Tibial artery (tissue), 4 donors: ENCODE results near the gene SMIM32.

Experiments
- DNase-seq, 2 donors: peaks; one replicate each; pipeline ENCODE4 v3.0.0-alpha.2; 2019
- H3K27ac ChIP-seq, 2 donors: fragments of 200-600 bp; sonication (generic) in 1 of 2; 1 replicate in 1 of 2; 2 replicates in 1 of 2; pipeline ENCODE4 v1.5.1; 2018 to 2019; ENCODE audit warnings: mild to moderate bottlenecking in 1 of 2
- H3K27me3 ChIP-seq, 2 donors: fragments of 200-600 bp; sonication (generic) in 1 of 2; one replicate each; pipeline versions ENCODE4 v1.5.1 to v1.6.0; 2016 to 2019
- H3K36me3 ChIP-seq, 3 donors: fragments of 200-600 bp; sonication (generic) in 2 of 3; one replicate each; pipeline ENCODE4 v1.5.1; 2016 to 2019; ENCODE audit warnings: mild to moderate bottlenecking in 2 of 3
- H3K4me1 ChIP-seq, 4 donors: fragments of 200-600 bp; sonication (generic) in 2 of 4; 1 replicate in 3 of 4; 2 replicates in 1 of 4; pipeline ENCODE4 v1.5.1; 2016 to 2019
- H3K4me3 ChIP-seq, 2 donors: fragments of 200-600 bp; sonication (generic) in 1 of 2; 1 replicate in 1 of 2; 2 replicates in 1 of 2; pipeline ENCODE4 v1.5.1; 2018 to 2019; ENCODE audit warnings: mild to moderate bottlenecking in 2 of 2
- H3K9me3 ChIP-seq, 3 donors: fragments of 200-600 bp; sonication (generic) in 1 of 3; one replicate each; pipeline ENCODE4 v1.5.1; 2016 to 2019
- intact Hi-C: fragments of 100-400 bp; cut with DNase I; formaldehyde crosslinking; loops from one replicate; pipeline ENCODE4 v1.15.0; 2023; ENCODE audit warnings: low total_unique reads
- TF ChIP-seq, protein P1 (sequence below), 2 experiments: fragments of 200-600 bp in 1 of 2; fragments of 450-650 bp in 1 of 2; IDR thresholded peaks; one replicate each; pipeline ENCODE4 v1.5.1; 2017 to 2019; ENCODE audit warnings: antibody characterized with exemption in 2 of 2, mild to moderate bottlenecking in 1 of 2, moderate library complexity in 1 of 2

SMIM32 gene

DNA sequence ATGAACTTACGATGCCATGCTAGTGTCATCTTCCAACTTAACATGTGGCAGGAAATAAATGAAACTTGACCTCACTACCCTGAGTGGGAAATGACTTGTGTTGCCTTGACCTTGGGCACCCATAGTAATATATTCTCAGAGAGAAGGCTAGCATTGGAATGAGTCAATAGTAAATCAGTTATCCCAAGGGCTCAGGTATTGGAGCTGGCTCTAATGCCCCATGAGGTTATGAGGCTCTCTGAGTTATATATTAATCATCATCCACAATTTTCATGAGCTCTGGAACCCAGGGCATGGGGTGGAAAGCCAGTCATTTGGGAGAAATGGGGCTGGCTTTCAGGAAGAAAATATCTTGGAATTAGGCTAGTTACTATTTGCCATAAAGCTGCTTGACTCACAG, 42.4 kb upstream of the SMIM32 start:
- no peaks in the 10 kb centered on the region for H3K9me3 ChIP-seq
- no peak for DNase-seq
- TF ChIP-seq, protein P1, sequence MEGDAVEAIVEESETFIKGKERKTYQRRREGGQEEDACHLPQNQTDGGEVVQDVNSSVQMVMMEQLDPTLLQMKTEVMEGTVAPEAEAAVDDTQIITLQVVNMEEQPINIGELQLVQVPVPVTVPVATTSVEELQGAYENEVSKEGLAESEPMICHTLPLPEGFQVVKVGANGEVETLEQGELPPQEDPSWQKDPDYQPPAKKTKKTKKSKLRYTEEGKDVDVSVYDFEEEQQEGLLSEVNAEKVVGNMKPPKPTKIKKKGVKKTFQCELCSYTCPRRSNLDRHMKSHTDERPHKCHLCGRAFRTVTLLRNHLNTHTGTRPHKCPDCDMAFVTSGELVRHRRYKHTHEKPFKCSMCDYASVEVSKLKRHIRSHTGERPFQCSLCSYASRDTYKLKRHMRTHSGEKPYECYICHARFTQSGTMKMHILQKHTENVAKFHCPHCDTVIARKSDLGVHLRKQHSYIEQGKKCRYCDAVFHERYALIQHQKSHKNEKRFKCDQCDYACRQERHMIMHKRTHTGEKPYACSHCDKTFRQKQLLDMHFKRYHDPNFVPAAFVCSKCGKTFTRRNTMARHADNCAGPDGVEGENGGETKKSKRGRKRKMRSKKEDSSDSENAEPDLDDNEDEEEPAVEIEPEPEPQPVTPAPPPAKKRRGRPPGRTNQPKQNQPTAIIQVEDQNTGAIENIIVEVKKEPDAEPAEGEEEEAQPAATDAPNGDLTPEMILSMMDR (IDR thresholded peaks at IDR 0.05): no peak

DNA sequence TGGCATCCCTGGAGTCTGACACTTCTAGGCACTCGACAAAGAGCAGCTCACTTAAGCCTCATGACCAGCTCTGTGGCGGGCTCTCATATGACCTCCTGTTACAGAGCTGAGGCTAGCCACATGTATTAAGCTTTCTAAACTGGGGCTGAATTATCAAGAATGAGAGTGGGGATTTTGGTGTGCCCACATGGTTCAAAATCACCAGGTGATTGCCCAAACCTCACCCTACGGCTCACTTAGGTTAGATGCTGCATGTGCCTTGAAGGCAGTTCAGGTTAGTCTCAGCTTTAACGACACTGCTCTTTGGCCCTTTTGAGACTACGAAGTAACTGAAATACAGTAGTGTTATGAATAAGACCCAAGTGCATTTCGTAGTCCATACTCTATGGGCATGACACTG, 39.4 kb upstream of the SMIM32 start:
- TF ChIP-seq, protein P1 (IDR thresholded peaks at IDR 0.05): no peak
- Histone ChIP-seq H3K4me3 (no peak overlapping the region), H3K27me3 (peaks cover 0 to 8% of the 10 kb centered on the region in 2 donors), H3K36me3 (no peaks in the 10 kb centered on the region), H3K27ac (no peak overlapping the region), H3K9me3 (no peaks in the 10 kb centered on the region), H3K4me1 (no peaks in the 10 kb centered on the region)
- DNase-seq: no peak
- intact Hi-C loops: no loop called here

More for the DNA sequence above, 42.4 kb upstream of the SMIM32 start:
- Histone ChIP-seq H3K27me3 (peaks cover 0 to 3% of the 10 kb centered on the region in 2 donors), H3K27ac (no peak overlapping the region), H3K36me3 (no peaks in the 10 kb centered on the region), H3K4me3 (no peak overlapping the region), H3K4me1 (no peaks in the 10 kb centered on the region)
- intact Hi-C loops: no loop called here

GRCh38 chr5:136230176-136230575, 37.2 kb upstream of the SMIM32 start:
- Histone ChIP-seq H3K27me3 (peaks cover 0 to 11% of the 10 kb centered on the region in 2 donors), H3K36me3 (no peaks in the 10 kb centered on the region), H3K27ac (no peak overlapping the region), H3K4me3 (no peak overlapping the region), H3K9me3 (no peaks in the 10 kb centered on the region), H3K4me1 (no peaks in the 10 kb centered on the region)
- DNase-seq: no peak
- intact Hi-C loops: no loop called here
- TF ChIP-seq, protein P1 (IDR thresholded peaks at IDR 0.05): no peak

GRCh38 chr5:136228136-136228757, 35.3 kb upstream of the SMIM32 start:
- no peaks in the 10 kb centered on the region for H3K9me3 ChIP-seq
- no peaks in the 10 kb centered on the region for H3K36me3 ChIP-seq
- H3K27ac ChIP-seq: no peak overlapping the region
- no peak overlapping the region for H3K4me3 ChIP-seq
- DNase-seq: no peak
- peaks cover 0 to 16% of the 10 kb centered on the region in 2 donors for H3K27me3 ChIP-seq
- intact Hi-C loops: no loop called here
- H3K4me1 ChIP-seq: no peaks in the 10 kb centered on the region
- TF ChIP-seq, protein P1 (IDR thresholded peaks at IDR 0.05): no peak

GRCh38 chr5:136226401-136226800, 33.4 kb upstream of the SMIM32 start:
- intact Hi-C loops: no loop called here
- Histone ChIP-seq H3K36me3 (no peaks in the 10 kb centered on the region), H3K27me3 (peaks cover 0 to 16% of the 10 kb centered on the region in 2 donors), H3K9me3 (no peaks in the 10 kb centered on the region), H3K4me3 (no peak overlapping the region), H3K27ac (no peak overlapping the region), H3K4me1 (no peaks in the 10 kb centered on the region)
- TF ChIP-seq, protein P1 (IDR thresholded peaks at IDR 0.05): no peak
- no peak for DNase-seq

DNA sequence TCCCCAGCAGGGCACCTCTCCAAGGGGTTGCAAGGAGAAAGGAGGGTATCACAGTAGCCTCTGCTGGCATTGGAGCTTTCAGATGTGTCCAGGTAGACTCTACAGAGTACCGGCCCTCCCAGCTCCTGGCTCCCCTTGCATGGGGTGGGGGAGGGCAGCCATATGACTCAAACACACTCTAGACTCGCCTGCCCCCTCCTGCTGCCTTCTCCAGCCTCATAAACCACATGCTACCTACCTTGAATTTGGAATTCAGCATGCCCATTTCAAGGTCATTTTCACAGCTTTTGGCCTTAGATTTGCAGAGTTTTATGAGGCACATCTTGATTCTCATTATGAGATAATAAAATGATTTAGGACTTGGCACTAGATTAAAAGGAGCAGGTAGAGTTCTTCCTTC, 32.8 kb upstream of the SMIM32 start:
- TF ChIP-seq, protein P1 (IDR thresholded peaks at IDR 0.05): no peak
- Histone ChIP-seq H3K4me1 (no peaks in the 10 kb centered on the region), H3K27me3 (peaks cover 0 to 15% of the 10 kb centered on the region in 2 donors), H3K9me3 (no peaks in the 10 kb centered on the region), H3K4me3 (no peak overlapping the region), H3K36me3 (no peaks in the 10 kb centered on the region), H3K27ac (no peak overlapping the region)
- intact Hi-C loops: no loop called here
- no peak for DNase-seq
